B cell (primary cell): ENCODE results near the gene GARIN5A. TPM values are rescaled to one million over a fixed set of nuclear protein-coding genes. Genes with fewer than 3 reads are reported as not detected.
A peak's percentile ranks its signal among the peaks of the same experiment; 100 is the strongest.

Experiments
- ATAC-seq: fragments of 200-7000 bp; cut with Tn5 transposase; one replicate; pipeline ENCODE4 v1.10.0; 2021; ENCODE audit warnings: low read depth, mild to moderate bottlenecking, moderate number of reproducible peaks, moderate library complexity
- CTCF ChIA-PET: fragments of 350-600 bp; sonication (Branson Sonifier 250); formaldehyde crosslinking; loops from one replicate; lab custom pipeline; 2021; ENCODE audit warnings: antibody characterized with exemption, inconsistent platforms; lab: Charles Lee
- POLR2A ChIA-PET: fragments of 350-600 bp; sonication (Branson Sonifier 250); formaldehyde crosslinking; loops from one replicate; lab custom pipeline; 2021; ENCODE audit warnings: antibody characterized with exemption; lab: Charles Lee
- DNase-seq: peaks from one replicate; pipeline ENCODE4 v3.0.0; 2013
- H2AFZ ChIP-seq: 2 replicates; pipeline ENCODE4 v1.6.1; 2012; ENCODE audit warnings: mild to moderate bottlenecking, low read depth, low read length; ENCODE audit not compliant: insufficient read depth, poor library complexity, severe bottlenecking
- H3K27ac ChIP-seq, 2 donors: 1 replicate in 1 of 2; 2 replicates in 1 of 2; pipeline ENCODE4 v1.5.1; 2012 to 2013; ENCODE audit warnings: low read length in 2 of 2, mild to moderate bottlenecking in 2 of 2, moderate library complexity in 1 of 2
- H3K27me3 ChIP-seq, 4 experiments: fragments of 200-600 bp in 1 of 4; sonication (generic) in 1 of 4; replicated peaks in 1 of 4; 1 replicate in 2 of 4; 2 replicates in 2 of 4; pipeline versions ENCODE4 v1.6.1 to v1.7.0; 2013 to 2016; ENCODE audit warnings: low read length in 3 of 4, mild to moderate bottlenecking in 2 of 4, mixed read lengths in 1 of 4, moderate library complexity in 1 of 4; ENCODE audit not compliant: insufficient read depth in 4 of 4, control insufficient read depth in 3 of 4; ENCODE audit errors: control extremely low read depth in 1 of 4
- H3K36me3 ChIP-seq, 2 experiments: replicated peaks in 1 of 2; 1 replicate in 1 of 2; 2 replicates in 1 of 2; pipeline versions ENCODE4 v1.6.1 to v1.7.1; 2013; ENCODE audit warnings: low read length in 1 of 2; ENCODE audit not compliant: insufficient read depth in 2 of 2, control insufficient read depth in 1 of 2; ENCODE audit errors: control extremely low read depth in 1 of 2, extremely low read depth in 1 of 2
- H3K4me1 ChIP-seq, 2 donors: fragments of 200-600 bp in 1 of 2; sonication (generic) in 1 of 2; 1 replicate in 1 of 2; 2 replicates in 1 of 2; pipeline versions ENCODE4 v1.5.1 to v1.6.1; 2013 to 2017; ENCODE audit warnings: low read length in 2 of 2; ENCODE audit not compliant: control insufficient read depth in 2 of 2, insufficient read depth in 2 of 2
- H3K4me2 ChIP-seq: replicated peaks from 2 replicates; pipeline ENCODE3; 2012; ENCODE audit warnings: mild to moderate bottlenecking, low read depth, low read length; ENCODE audit not compliant: poor library complexity, severe bottlenecking
- H3K4me3 ChIP-seq, 5 experiments: fragments of 200-600 bp in 1 of 5; sonication (generic) in 1 of 5; 1 replicate in 3 of 5; 2 replicates in 2 of 5; pipeline versions ENCODE4 v1.5.1 to v1.7.0; 2011 to 2016; ENCODE audit warnings: low read length in 4 of 5, mild to moderate bottlenecking in 4 of 5, low read depth in 2 of 5, control low read depth in 1 of 5, moderate library complexity in 1 of 5; ENCODE audit not compliant: insufficient read depth in 1 of 5; ENCODE audit errors: control extremely low read depth in 1 of 5, extremely low read depth in 1 of 5
- H3K79me2 ChIP-seq: fragments of 200-600 bp; sonication (generic); one replicate; pipeline ENCODE4 v1.6.0; 2016; ENCODE audit warnings: low read length; ENCODE audit not compliant: control insufficient read depth, insufficient read depth
- H3K9ac ChIP-seq: fragments of 200-600 bp; sonication (generic); 2 replicates; pipeline ENCODE4 v1.6.1; 2017; ENCODE audit warnings: mild to moderate bottlenecking, low read length, moderate library complexity
- H3K9me3 ChIP-seq, 3 donors: one replicate each; pipeline versions ENCODE4 v1.6.1 to v1.7.1; 2013; ENCODE audit warnings: low read length in 2 of 3; ENCODE audit not compliant: control insufficient read depth in 2 of 3, insufficient read depth in 1 of 3; ENCODE audit errors: control extremely low read depth in 1 of 3
- H4K20me1 ChIP-seq: 2 replicates; pipeline ENCODE4 v1.6.0; 2012; ENCODE audit warnings: mild to moderate bottlenecking, low read length; ENCODE audit not compliant: insufficient read depth, control insufficient read depth, poor library complexity, severe bottlenecking
- H3K27ac Mint-ChIP-seq: one replicate; pipeline ENCODE4 v1.8.0; 2021; ENCODE audit warnings: mixed read lengths
- H3K27me3 Mint-ChIP-seq: one replicate; pipeline ENCODE4 v1.8.0; 2021; ENCODE audit warnings: mixed read lengths
- H3K4me1 Mint-ChIP-seq: one replicate; pipeline ENCODE4 v1.8.0; 2021; ENCODE audit warnings: mixed read lengths
- H3K4me3 Mint-ChIP-seq: one replicate; pipeline ENCODE4 v1.8.0; 2021; ENCODE audit warnings: mixed read lengths
- H3K9me3 Mint-ChIP-seq: one replicate; pipeline ENCODE4 v1.8.0; 2022; ENCODE audit warnings: mixed read lengths; ENCODE audit not compliant: insufficient read depth
- EZH2 ChIP-seq: IDR thresholded peaks from 2 replicates; pipeline ENCODE4 v1.6.1; 2012; ENCODE audit warnings: borderline replicate concordance, low read depth, mild to moderate bottlenecking, moderate library complexity, low read length; ENCODE audit not compliant: insufficient read depth, poor library complexity, severe bottlenecking
- WGBS: methylation state at CpG from one replicate; pipeline ENCODE4 v1.1.5; 2013; ENCODE audit warnings: missing lambda C conversion rate; ENCODE audit not compliant: insufficient coverage; 5-methylcytosine and 5-hydroxymethylcytosine counted together
- intact Hi-C: fragments of 100-400 bp; cut with micrococcal nuclease; formaldehyde crosslinking; loops from one replicate; pipeline ENCODE4 v1.10.0; 2022
- polyA plus RNA-seq: library from polyadenylated mRNA; depleted of rRNA; stranded (reverse); fragments of >200 nt; gene quantifications from 2 replicates; pipeline ENCODE4 v1.2.3, GENCODE V29; 2012
- total RNA-seq, 2 donors: library from RNA; stranded (reverse); fragments of 120-200 nt in 1 of 2; gene quantifications; 1 replicate in 1 of 2; 2 replicates in 1 of 2; pipeline versions ENCODE4 v1.2.3 to v1.2.4, GENCODE V29; 2013 to 2022
- TF ChIP-seq, protein P1 (sequence below): fragments of 200-600 bp; IDR thresholded peaks from one replicate; pipeline ENCODE4 v1.8.0; 2022; ENCODE audit warnings: antibody characterized with exemption, mild to moderate bottlenecking

The GARIN5A gene
- total and polyA plus RNA-seq, 2 donors (not counting 1 experiment from before 2014, with no cell fraction given), result 0.22 to 0.34 TPM

DNA sequence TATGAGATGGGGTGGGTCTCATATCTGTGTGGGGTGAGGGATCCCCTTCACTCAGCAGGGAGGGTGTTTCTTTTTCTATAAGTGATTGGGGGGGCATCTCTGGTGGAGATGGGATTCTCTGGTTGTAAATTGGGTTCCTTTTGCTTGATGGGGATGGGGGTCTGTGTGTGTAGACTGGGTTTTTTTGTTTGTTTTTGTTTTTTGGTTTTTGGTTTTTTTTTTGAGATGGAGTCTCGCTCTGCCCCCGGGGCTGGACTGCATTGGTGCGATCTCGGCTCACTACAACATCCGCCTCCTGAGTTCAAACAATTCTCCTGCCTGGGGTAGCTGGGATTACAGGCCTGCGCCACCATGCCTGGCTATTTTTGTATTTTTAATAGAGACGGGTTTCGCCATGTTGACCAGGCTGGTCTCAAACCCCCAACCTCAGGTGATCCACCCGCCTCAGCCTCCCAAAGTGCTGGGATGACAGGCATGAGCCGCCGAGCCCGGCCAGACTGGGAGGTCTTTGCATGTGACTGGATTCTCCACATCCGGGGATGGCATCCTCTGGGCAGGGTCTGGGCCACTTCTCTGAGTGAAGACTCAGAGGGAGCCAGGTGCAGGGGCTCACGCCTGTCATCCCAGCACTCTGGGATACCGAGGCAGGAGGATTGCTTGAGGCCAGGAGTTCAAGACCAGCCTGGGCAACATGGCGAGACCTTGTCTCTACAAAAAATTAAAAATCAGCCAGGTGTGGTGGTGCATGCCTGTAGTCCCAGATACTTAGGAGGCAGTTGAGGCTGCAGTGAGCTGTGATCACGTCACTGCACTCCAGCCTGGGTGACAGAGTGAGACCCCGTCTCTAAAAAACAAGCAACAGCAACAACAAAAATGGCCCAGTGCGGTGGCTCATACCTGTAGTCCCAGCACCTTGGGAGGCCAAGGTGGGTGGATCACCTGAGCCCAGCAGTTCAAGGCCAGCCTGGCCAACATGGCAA lies 43.2 kb downstream of the GARIN5A start:
- Histone ChIP-seq H3K9ac (no peak overlapping the region), H4K20me1 (no peaks in the 10 kb centered on the region), H3K9me3 (peaks cover 0 to 16% (median 0%) of the 10 kb centered on the region in 3 donors), H3K4me3 (no peak overlapping the region), H3K36me3 (peaks cover 2 to 7% of the 10 kb centered on the region in 2 experiments), H3K4me2 (peak overlapping the region; percentile 92), H2AFZ (no peak overlapping the region), H3K27me3 (no peaks in the 10 kb centered on the region), H3K79me2 (no peaks in the 10 kb centered on the region), H3K27ac (peak overlapping the region; percentile 97 to 99), H3K4me1 (peaks cover 58 to 76% of the 10 kb centered on the region in 2 donors)
- peak overlapping the region; percentile 83 for H3K4me3 Mint-ChIP-seq
- ATAC-seq, result no peak
- no peaks in the 10 kb centered on the region for H3K27me3 Mint-ChIP-seq
- H3K27ac Mint-ChIP-seq, result peak overlapping the region; percentile 88
- POLR2A ChIA-PET, result interaction anchor here (1.4 kb wide), 1 partner anchor 27 kb away, joined by 5 read pairs; no protein-coding TSS in a partner anchor
- peaks cover 77% of the 10 kb centered on the region for H3K4me1 Mint-ChIP-seq
- DNase-seq, result peak; percentile 49
- no peaks in the 10 kb centered on the region for H3K9me3 Mint-ChIP-seq
- CTCF ChIA-PET, result interaction anchor here (0.5 to 1.1 kb wide), 2 partner anchors 27 to 349 kb away, joined by 3 to 7 read pairs; no protein-coding TSS in a partner anchor
- WGBS, result 74% methylated on average over 12 of the region's 19 CpGs
- TF ChIP-seq, protein P1, sequence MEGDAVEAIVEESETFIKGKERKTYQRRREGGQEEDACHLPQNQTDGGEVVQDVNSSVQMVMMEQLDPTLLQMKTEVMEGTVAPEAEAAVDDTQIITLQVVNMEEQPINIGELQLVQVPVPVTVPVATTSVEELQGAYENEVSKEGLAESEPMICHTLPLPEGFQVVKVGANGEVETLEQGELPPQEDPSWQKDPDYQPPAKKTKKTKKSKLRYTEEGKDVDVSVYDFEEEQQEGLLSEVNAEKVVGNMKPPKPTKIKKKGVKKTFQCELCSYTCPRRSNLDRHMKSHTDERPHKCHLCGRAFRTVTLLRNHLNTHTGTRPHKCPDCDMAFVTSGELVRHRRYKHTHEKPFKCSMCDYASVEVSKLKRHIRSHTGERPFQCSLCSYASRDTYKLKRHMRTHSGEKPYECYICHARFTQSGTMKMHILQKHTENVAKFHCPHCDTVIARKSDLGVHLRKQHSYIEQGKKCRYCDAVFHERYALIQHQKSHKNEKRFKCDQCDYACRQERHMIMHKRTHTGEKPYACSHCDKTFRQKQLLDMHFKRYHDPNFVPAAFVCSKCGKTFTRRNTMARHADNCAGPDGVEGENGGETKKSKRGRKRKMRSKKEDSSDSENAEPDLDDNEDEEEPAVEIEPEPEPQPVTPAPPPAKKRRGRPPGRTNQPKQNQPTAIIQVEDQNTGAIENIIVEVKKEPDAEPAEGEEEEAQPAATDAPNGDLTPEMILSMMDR, result no peak
- no peak for TF ChIP-seq EZH2
- intact Hi-C loops, result loop anchor here (1.0 to 5.0 kb wide), 3 partner anchors 28 to 77 kb away; partner anchors contain the start of gene JOSD2
